GM19328 (cell line): ENCODE data around the gene DLL4.
"Not testable (repeated sequence)": the region's sequence is repeated elsewhere in the genome, so short reads cannot be mapped to it uniquely, and the experiment has no call there.

Experiments
- ATAC-seq: cut with Tn5 transposase; IDR thresholded peaks from one replicate; pipeline ENCODE4 v1.9.1; 2021; ENCODE audit warnings: mild to moderate bottlenecking, moderate library complexity; ENCODE audit not compliant: unreplicated experiment

Gene DLL4

GRCh38 chr15:40957041-40957555 lies 28.0 kb downstream of the DLL4 start:
- ATAC-seq, result no peak

GRCh38 chr15:40957581-40958051 lies 28.5 kb downstream of the DLL4 start:
- ATAC-seq, result no peak

- ATAC-seq, result no peak
These were observed 29.0 kb downstream of the DLL4 start for GRCh38 chr15:40958146-40958545.

GRCh38 chr15:40958723-40959122 lies 29.6 kb downstream of the DLL4 start:
- no peak for ATAC-seq

- ATAC-seq, result no peak
These were observed 30.4 kb downstream of the DLL4 start for GRCh38 chr15:40959331-40960141.

- no peak for ATAC-seq
These were observed 31.2 kb downstream of the DLL4 start for GRCh38 chr15:40960151-40960885.

GRCh38 chr15:40960925-40961324 lies 31.8 kb downstream of the DLL4 start:
- ATAC-seq, result no peak

- ATAC-seq, result not testable (repeated sequence)
These were observed 32.6 kb downstream of the DLL4 start for GRCh38 chr15:40961740-40962139.

- ATAC-seq, result not testable (repeated sequence)
These were observed 33.2 kb downstream of the DLL4 start for GRCh38 chr15:40962317-40962716.

GRCh38 chr15:40963201-40963600 lies 34.1 kb downstream of the DLL4 start:
- no peak for ATAC-seq

GRCh38 chr15:40964006-40964405 lies 34.9 kb downstream of the DLL4 start:
- no peak for ATAC-seq

GRCh38 chr15:40964634-40965033 lies 35.5 kb downstream of the DLL4 start:
- no peak for ATAC-seq

GRCh38 chr15:40968290-40969085 lies 39.3 kb downstream of the DLL4 start:
- no peak for ATAC-seq

- no peak for ATAC-seq
These were observed 40.2 kb downstream of the DLL4 start for GRCh38 chr15:40969363-40969762.

- no peak for ATAC-seq
These were observed 45.7 kb downstream of the DLL4 start for GRCh38 chr15:40974879-40975278.

GRCh38 chr15:40976819-40977218 lies 47.7 kb downstream of the DLL4 start:
- no peak for ATAC-seq

GRCh38 chr15:40978141-40978540 lies 49.0 kb downstream of the DLL4 start:
- no peak for ATAC-seq

- no peak for ATAC-seq
These were observed 49.4 kb downstream of the DLL4 start for GRCh38 chr15:40978562-40978961.

- ATAC-seq, result no peak
These were observed 52.0 kb downstream of the DLL4 start for GRCh38 chr15:40981186-40981585.

- no peak for ATAC-seq
These were observed 53.7 kb downstream of the DLL4 start for GRCh38 chr15:40982855-40983254.

GRCh38 chr15:40984406-40984805 lies 55.3 kb downstream of the DLL4 start:
- no peak for ATAC-seq
